ENCODE data around the gene PROM2. TPM values are rescaled to one million over a fixed set of nuclear protein-coding genes. Genes with fewer than 3 reads are reported as not detected.

PROM2 gene
- total and polyA plus RNA-seq, 2 donors (not counting 3 experiments of a cell fraction or from before 2014, with no cell fraction given) = 0.39 to 0.60 TPM

DNA sequence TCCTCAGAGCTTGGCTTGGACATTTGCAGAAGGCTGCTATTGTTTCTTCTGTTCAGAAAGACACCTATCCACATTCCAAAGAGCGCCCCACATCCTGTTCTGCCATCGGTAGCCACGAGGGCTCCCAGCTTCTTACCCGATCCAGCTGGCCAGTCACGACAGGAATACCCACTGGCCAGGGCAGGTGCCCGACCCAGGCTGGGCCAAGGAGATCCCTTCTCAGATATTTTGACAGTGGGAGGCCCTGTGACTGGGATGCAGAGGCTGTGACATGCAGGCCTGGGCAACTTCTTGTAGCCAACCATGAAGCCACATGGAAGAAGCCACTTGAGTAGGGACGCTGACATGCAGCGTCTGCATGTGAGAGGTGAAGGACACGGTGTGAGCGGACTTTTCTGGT, 57.4 kb downstream of the PROM2 start:
- BruUV-seq (replicated peaks) = no TSS peak
- intact Hi-C loops (cut with micrococcal nuclease) = no loop called here
- POLR2A ChIA-PET = no interaction called here

DNA sequence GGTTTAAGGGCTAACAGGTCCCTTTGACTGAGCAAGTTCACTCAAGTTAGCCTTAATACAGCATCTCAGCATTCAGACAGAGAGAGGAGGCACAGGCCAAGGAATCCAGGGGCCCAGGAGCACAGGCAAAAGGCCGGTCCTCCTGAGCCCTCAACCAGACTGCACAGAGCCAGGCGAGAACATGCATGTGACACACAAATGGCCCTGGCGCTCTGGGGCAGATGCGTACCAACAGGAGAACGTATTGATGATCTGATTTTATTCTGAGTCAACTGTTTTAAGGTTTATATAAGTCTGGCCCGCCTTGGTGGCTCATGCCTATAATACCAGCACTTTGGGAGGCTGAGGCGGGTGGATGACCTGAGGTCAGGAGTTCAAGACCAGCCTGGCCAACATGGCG, 57.8 kb downstream of the PROM2 start:
- H3K27ac ChIP-seq (ENCODE audit: insufficient read depth, low read depth, low read length) = no peak overlapping the region
- H3K9me1 ChIP-seq (replicated peaks; ENCODE audit: control insufficient read depth, extremely low read depth, insufficient read depth, low read length) = no peaks in the 10 kb centered on the region
- DNase-seq (ENCODE audit: low read depth, low spot score) (no peak), FAIRE-seq (no peak)
- intact Hi-C loops (cut with micrococcal nuclease) = no loop called here
- H3K9me3 ChIP-seq (replicated peaks; ENCODE audit: control insufficient read depth, insufficient read depth, low read length) = no peaks in the 10 kb centered on the region
- CTCF ChIA-PET = no interaction called here
- dilution Hi-C loops (cut with MboI; ENCODE audit: extremely low pct_ligation_motif_present, low sequenced_read_pairs) = no loop called here
- no peak overlapping the region for H3K4me2 ChIP-seq (ENCODE audit: insufficient read depth, low read length)
- no peaks in the 10 kb centered on the region for H3K79me2 ChIP-seq (ENCODE audit: control insufficient read depth, insufficient read depth, low read length)
- no TSS peak for BruUV-seq (replicated peaks)
- POLR2A ChIA-PET = no interaction called here
- H3K4me1 ChIP-seq (ENCODE audit: control insufficient read depth, extremely low read depth, insufficient read depth, low read length) = no peaks in the 10 kb centered on the region
- no peaks in the 10 kb centered on the region for H3K36me3 ChIP-seq (ENCODE audit: control insufficient read depth in 2 of 2, extremely low read depth in 1 of 2, insufficient read depth in 2 of 2, low read length in 2 of 2)
- no peak overlapping the region for H2AFZ ChIP-seq (ENCODE audit: low read depth, low read length)
- no peak overlapping the region for H3K4me3 ChIP-seq (replicated peaks in 1 of 3; ENCODE audit: insufficient read depth in 1 of 3, low read depth in 1 of 3, low read length in 3 of 3)
- H3K27me3 ChIP-seq (ENCODE audit: control insufficient read depth in 2 of 2, insufficient read depth in 2 of 2, low read length in 2 of 2) = peaks cover 0 to 8% of the 10 kb centered on the region in 2 experiments
- TF ChIP-seq, protein P1, sequence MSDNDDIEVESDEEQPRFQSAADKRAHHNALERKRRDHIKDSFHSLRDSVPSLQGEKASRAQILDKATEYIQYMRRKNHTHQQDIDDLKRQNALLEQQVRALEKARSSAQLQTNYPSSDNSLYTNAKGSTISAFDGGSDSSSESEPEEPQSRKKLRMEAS (IDR thresholded peaks at IDR 0.05; ENCODE audit: insufficient read depth, insufficient read length) = no peak
- TF ChIP-seq FOS (IDR thresholded peaks at IDR 0.05; ENCODE audit: borderline replicate concordance, insufficient read depth, low read length) (no peak), JUN (IDR thresholded peaks at IDR 0.05; ENCODE audit: borderline replicate concordance, insufficient read depth, insufficient read length, low read depth) (no peak), POLR2A (IDR thresholded peaks at IDR 0.05; ENCODE audit: low read depth, low read length) (no peak), EZH2 (IDR thresholded peaks at IDR 0.05; ENCODE audit: borderline replicate concordance, low read depth, low read length, severe bottlenecking) (no peak)
- no peaks in the 10 kb centered on the region for H4K20me1 ChIP-seq (replicated peaks; ENCODE audit: control insufficient read depth, extremely low read depth, insufficient read depth, low read length)
- no peak overlapping the region for H3K9ac ChIP-seq (replicated peaks; ENCODE audit: extremely low read depth, insufficient read depth, low read length)

More for the DNA sequence above, 57.4 kb downstream of the PROM2 start:
- H3K9ac ChIP-seq (replicated peaks; ENCODE audit: extremely low read depth, insufficient read depth, low read length) = no peak overlapping the region
- no peak overlapping the region for H3K27ac ChIP-seq (ENCODE audit: insufficient read depth, low read depth, low read length)
- H3K4me3 ChIP-seq (replicated peaks in 1 of 3; ENCODE audit: insufficient read depth in 1 of 3, low read depth in 1 of 3, low read length in 3 of 3) = no peak overlapping the region
- H3K27me3 ChIP-seq (ENCODE audit: control insufficient read depth in 2 of 2, insufficient read depth in 2 of 2, low read length in 2 of 2) = peaks cover 0 to 5% of the 10 kb centered on the region in 2 experiments
- H3K79me2 ChIP-seq (ENCODE audit: control insufficient read depth, insufficient read depth, low read length) = no peaks in the 10 kb centered on the region
- no peaks in the 10 kb centered on the region for H3K36me3 ChIP-seq (ENCODE audit: control insufficient read depth in 2 of 2, extremely low read depth in 1 of 2, insufficient read depth in 2 of 2, low read length in 2 of 2)
- no peak overlapping the region for H3K4me2 ChIP-seq (ENCODE audit: insufficient read depth, low read length)
- no peaks in the 10 kb centered on the region for H3K4me1 ChIP-seq (ENCODE audit: control insufficient read depth, extremely low read depth, insufficient read depth, low read length)
- H4K20me1 ChIP-seq (replicated peaks; ENCODE audit: control insufficient read depth, extremely low read depth, insufficient read depth, low read length) = no peaks in the 10 kb centered on the region
- no peaks in the 10 kb centered on the region for H3K9me1 ChIP-seq (replicated peaks; ENCODE audit: control insufficient read depth, extremely low read depth, insufficient read depth, low read length)
- dilution Hi-C loops (cut with MboI; ENCODE audit: extremely low pct_ligation_motif_present, low sequenced_read_pairs) = no loop called here
- no peak for FAIRE-seq
- CTCF ChIA-PET = no interaction called here
- no peak overlapping the region for H2AFZ ChIP-seq (ENCODE audit: low read depth, low read length)
- no peak for DNase-seq (ENCODE audit: low read depth, low spot score)
- no peaks in the 10 kb centered on the region for H3K9me3 ChIP-seq (replicated peaks; ENCODE audit: control insufficient read depth, insufficient read depth, low read length)
- TF ChIP-seq GATA2 (IDR thresholded peaks at IDR 0.05; ENCODE audit: insufficient read depth, insufficient read length, low read depth, low read length) = no peak
